Measurements from ENCODE around the gene PSMD11. TPM values are rescaled to one million over a fixed set of nuclear protein-coding genes. Genes with fewer than 3 reads are reported as not detected.

The PSMD11 gene
- total RNA-seq, 1 donor from 2014 or later: 130 TPM

DNA sequence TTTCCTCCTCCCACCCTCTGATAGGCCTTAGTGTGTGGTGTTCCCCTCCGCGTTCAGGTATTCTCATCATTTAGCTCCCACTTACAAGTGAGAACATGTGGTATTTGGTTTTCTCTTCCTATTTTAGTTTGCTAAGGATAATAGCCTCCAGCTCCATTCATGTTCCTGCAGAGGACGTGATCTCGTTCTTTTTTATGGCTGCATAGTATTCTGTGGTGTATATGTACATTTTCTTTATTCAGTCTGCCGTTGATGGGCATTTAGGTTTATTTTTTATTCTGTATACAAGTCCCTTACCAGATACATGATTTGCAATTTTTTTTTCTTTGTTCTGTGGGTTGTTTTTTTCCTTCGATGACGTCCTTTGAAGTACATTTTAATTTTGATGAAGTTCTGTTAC, 23.6 kb downstream of the PSMD11 start:
- DNase-seq: no peak

DNA sequence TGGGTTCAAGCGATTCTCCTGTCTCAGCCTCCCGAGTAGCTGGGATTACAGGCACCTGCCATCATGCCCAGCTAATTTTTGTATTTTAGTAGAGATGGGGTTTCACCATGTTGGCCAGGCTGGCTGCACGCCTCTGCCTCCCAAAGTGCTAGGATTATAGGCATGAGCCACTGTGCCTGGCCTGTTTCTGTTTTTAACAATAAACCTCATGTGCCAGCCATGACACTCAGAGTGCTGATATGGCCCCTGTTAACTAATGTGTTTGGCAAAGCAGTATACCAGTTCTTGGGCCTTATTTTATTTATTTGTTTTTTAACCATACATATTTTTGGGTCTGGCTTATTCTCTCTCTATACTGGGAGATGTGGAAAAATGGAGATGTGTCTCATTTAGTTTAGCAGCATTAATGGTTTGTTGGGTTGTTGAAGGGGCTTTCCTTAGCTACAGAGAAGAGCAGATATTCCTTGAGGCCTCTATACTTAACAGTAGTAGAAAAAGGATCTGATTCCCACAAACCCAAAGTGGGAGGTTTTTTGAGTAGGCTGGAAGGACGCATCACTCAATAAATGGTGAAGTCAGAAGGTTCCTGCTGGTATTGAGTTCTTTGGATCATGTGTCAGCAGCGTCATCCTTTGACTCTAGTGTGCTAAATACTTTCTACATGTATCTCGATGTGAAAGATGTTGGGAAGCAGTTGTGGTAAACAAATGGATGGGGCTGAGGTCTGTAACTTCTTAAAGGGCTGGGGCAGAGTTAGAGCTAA, 26.3 kb downstream of the PSMD11 start:
- no peak for DNase-seq

DNA sequence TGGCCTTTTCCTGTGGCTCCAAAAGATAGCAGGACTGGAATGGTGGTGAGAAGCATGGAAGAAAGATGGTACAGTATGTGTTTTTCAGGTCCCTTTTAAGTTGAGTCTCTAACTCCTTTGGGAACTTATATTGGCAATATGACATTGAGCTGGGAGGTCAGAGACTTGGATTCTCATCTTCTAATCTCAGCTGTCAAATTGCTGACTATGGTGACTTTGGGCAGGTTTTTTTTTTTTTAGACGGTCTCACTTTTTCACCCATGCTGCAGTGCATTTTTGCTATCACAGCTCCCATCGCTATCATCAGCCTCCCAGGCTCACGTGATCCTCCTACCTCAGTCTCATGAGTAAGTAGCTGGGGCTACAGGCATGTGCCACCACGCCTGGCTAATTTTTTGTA, 27.3 kb downstream of the PSMD11 start:
- DNase-seq: no peak

DNA sequence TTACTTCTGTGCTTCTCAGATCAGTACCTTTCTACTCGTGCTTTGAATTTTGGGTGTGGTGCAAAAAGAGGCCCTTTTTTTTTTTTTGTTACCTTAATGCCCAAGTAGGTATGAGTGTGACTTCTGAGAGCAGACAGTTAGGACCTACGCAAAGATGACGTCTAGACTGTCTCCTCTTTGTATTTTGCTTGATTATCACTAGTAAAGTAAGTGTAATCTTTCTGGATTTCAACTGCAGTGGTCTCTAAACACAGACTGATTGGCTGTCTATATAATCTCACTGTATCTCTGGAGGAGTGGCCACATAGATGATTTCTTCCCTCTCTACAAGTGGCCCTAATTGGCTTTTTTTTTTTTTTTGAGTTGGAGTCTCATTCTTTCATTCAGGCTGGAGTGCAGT, 30.9 kb downstream of the PSMD11 start:
- DNase-seq: no peak

DNA sequence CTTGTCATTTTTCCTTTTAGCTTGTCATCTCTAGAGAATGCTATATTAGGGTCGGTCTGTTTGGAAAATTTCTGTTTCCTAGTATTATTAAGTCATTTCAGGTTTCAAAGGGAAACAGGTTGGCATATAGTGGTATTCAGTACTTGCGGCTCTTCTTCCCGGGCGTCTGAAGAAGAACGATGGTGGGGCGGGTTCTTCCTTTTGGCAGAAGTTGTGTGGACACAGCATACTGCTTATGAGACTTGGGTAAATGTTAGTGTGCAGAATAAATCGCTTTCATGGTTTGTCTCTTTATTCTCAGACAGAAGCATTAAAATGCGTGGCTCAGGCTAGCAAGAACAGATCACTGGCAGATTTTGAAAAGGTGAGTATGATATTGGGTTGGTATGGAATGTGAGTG, 32.9 kb downstream of the PSMD11 start:
- DNase-seq: no peak

DNA sequence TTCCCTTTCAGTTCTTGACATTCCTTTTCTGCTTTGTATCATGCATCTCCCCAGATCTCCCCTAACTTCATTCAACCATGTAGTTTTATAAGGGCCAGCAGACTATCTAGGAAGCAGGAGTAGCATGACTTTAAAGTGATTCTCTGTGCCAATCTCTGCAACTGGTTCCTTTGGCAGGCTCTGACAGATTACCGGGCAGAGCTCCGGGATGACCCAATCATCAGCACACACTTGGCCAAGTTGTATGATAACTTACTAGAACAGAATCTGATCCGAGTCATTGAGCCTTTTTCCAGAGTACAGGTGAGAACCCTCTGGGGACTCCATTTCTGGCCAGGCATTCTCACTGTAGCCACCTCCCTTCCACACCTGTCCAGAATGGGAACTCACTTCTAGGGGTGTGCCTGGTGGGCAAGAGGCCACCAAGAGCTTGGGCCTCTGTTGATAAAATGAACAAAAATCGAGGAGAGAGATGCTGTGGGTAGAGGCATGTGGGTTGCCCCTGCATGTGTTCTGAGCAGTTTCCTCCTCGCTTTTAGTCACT, 34.8 kb downstream of the PSMD11 start:
- no peak for DNase-seq

DNA sequence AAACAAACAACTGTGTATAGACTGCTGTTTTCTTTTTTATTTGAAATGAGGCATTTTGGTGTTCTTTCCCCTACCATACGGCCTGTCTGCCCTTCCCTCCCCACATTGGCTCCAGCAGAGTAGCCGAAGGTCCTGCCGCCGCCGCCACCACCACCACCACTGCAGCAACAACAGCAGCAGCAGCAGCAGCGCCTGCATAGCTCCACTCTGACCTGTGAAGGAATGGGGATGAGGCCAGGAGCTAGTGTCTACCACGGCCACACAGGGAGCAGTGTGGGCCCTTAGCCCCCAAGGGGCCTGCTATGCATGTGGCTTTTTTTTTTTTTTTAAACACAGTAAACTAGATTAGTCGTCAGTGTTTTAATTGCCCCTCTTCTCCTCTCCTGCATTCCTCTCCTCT, 36.9 kb downstream of the PSMD11 start:
- no peak for DNase-seq

DNA sequence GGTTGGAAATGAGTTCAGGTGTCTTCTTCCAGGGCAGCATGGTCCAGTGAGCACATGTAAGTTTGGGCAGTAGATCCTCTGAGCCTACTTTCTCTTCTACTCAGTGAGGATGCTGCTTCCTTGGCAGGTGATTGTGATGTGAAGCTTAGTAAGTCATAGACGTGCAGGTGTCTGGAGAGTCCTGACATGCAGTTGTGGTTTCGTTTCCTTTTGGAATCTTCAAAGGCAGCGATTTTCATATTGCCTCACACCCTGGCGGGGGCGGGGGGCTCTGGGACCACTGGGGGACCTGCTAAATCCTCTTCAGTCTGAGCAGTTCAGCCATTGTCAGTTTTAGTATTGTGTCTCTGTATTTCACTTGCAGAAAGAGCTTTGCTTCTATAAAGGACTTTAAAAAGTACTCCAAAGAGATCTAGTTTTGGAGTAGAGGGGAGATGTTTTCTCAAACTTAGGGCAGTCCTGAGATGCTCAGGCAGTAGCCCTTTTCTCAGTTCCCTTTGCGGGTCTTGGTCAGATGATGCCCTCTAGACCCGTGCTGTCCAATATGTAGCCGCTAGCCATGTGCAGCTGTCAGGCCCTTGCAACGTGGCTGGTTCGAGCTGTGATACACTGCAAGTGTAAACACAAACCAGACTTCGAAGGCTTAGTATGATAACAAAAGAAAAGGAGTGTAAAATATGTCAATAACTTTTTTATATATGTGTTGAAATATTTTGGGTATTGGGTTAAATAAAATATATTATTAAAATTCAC, 38.4 kb downstream of the PSMD11 start:
- no peak for DNase-seq

DNA sequence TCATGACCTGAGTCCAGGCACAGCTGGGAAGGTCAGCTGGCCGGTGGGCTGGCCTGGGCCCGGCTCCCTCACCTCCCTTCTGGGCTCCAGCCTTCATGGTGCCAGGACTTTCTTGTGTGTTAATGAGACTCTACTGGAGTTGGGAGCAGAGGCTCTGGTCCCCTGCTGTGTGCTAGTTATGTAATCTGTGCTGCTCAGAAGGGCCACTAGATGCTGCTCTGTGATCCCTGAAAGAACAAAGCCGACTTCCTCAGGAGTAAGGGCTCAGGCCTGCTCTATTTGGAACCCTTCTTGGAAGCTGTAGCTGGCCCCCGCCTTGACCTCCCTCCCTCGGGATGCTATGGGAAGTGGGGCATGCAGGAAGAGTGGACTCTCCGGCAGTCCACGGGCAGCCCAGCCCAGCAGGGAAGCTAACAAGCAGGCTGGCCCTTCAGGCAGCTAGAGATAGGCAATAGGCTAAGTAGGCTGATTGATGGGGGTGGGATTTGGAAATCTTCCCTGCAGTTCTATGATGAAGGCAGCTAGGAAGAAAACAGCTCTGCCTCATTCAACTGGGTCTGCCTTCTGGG, 39.2 kb downstream of the PSMD11 start:
- peak; percentile 87 for DNase-seq

DNA sequence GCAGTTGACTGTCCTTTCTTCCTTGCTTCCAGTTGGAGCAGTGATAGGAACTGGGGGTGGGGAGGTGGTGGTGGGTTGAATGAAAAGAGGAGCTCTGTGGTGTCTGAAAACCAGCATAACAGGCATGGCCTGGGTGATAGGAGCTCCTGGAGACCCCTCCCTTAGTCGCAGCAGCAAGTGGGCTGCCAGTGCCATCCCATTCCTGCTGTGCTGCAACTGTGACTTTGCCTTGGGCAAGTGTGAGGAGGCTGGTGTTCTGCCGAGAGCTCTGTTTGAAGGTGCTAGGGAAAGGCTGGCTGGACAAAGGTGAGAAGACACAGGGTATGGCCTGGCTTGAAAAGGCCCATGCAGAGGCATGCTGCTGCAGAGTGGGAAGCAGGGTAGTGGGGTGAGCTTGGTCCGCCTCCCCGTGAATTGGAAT, 39.7 kb downstream of the PSMD11 start:
- DNase-seq: no peak

DNA sequence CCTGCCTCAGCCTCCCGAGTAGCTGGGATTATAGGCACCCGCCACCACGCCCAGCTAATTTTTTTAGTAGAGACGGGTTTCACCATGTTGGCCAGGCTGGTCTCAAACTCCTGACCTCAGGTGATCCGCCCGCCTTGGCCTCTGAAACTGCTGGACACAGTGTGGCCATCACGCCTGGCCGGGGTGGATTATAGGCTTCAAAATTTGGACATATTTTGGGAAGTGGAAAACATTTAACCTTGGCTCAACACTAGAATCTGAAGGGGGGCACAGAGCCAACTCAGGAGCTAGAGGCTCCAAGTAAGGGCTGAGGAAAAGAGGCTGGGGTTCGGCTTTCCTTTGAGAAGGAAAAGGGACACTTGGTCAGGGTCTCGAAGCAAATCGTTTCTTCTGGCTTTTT, 40.3 kb downstream of the PSMD11 start:
- no peak for DNase-seq

DNA sequence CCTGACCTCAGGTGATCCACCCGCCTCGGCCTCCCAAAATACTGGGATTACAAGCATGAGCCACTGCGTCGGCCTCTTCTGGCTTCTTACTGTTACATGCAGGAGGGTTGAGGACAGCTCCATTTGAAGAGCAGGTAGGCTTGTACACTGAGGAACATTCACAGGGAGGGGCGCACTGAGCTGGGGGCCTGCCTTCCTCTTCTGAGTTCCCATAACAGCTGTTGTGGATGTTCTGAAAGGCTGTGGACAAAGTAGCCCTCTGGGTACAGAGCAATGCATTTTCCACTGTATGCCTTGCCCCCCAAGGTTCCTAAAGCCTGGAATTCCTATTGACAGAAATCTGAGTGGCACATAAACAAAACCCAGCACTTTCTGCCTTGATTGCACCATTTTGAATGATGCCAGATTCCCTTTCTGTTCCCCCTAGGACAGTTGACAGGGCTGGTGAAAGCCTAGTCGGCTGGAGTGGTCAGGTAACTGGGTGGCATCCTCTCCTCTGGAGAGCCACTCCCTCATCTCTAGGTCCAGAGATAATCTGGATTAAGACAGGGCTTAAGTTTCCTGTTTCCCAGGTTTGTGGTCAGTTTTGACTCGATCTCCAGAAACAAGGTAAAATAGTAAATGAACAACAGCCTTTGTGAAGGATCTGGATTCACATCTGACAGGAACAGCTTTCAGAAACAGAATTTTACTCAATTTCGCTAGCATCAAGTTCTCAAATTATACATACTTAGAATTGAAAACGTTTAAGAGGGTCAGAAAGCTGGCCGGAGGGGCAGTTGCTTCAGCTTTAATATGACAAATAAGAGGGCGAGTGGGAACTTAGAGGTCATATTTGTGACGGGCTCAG, 41.2 kb downstream of the PSMD11 start:
- DNase-seq: no peak

DNA sequence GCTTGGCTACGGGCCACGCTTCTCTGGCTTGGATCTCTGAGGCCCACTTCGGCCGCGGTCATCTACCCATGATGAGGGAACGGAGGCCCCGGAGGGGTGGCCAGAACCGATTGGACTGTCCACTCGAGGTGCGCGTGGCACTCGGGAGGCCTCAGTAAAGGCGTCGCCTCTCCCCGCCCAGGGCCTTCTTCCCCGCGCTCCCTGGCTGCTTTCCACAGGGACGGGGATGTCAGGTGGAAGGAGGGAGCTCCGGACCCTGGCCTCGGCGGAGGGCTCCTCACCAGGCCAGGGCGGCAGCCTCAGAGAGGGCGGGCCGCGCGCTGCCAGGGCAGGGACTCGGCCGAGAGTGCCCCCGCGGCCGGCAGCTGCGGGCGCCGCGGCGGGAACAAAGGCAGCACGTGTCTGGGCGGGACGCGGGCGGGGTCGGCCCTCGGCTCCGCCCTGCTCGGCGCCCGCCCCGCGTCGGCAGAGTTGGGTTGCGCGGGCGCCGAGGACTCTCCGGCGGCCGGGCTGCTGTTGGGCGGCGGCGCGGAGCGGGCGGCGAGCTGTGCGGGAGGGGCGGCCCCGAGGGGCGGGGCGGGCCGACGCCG, 41.9 kb downstream of the PSMD11 start:
- DNase-seq: peak; percentile 86

DNA sequence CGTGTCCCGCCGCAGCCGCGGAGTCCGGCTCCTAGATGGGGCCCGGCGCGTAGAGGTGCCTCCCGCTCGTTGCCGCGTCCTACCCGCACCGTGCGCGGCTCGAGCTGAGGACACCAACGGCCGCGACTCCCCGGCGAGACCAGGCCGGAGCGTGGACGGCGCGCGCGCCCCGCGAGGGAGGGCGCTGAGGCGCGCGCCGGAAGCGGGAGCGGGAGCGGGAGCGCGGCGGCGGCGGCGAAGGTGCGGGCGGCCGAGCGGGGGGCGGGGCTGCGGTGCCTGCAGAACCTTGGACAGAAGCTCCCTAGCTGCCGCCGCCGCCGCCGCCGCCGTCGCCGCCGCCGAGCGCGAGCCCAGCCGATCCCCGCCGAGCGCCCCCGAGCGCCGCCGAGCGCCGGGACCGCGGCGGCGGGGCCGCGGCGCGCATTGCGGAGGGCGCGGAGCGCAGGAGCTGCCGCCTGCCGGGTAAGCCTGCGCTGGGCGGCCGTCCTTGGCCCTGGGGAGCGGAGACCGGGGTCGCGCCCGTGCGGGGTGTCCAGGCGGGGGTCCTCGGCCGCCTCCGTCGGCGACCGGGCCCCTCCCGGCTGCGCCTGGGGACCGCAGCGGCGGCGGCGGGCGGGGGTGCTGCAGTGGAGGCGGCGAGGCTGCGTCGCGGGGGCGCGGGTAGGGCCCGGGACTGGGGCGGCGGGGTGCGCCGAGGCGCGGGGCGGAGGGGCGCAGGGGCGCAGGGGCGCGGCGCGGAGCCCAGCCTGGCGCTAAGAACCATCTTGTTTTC, 42.6 kb downstream of the PSMD11 start, which contains the start of gene CDK5R1:
TSS of gene CDK5R1 (plus strand) at position 293 of the 772 bp plus-strand sequence. CDS start 628 bp downstream, outside the sequence.
- DNase-seq: peak; percentile 79

DNA sequence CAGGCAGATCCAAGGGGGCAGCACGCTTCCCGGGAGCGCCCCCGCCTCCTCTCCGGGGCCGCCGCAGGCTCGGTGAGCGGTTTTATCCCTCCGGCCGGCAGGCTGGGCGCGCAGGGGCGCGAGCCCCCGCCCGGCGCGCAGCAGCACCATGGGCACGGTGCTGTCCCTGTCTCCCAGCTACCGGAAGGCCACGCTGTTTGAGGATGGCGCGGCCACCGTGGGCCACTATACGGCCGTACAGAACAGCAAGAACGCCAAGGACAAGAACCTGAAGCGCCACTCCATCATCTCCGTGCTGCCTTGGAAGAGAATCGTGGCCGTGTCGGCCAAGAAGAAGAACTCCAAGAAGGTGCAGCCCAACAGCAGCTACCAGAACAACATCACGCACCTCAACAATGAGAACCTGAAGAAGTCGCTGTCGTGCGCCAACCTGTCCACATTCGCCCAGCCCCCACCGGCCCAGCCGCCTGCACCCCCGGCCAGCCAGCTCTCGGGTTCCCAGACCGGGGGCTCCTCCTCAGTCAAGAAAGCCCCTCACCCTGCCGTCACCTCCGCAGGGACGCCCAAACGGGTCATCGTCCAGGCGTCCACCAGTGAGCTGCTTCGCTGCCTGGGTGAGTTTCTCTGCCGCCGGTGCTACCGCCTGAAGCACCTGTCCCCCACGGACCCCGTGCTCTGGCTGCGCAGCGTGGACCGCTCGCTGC, 43.3 kb downstream of the PSMD11 start:
- DNase-seq: peak; percentile 35

DNA sequence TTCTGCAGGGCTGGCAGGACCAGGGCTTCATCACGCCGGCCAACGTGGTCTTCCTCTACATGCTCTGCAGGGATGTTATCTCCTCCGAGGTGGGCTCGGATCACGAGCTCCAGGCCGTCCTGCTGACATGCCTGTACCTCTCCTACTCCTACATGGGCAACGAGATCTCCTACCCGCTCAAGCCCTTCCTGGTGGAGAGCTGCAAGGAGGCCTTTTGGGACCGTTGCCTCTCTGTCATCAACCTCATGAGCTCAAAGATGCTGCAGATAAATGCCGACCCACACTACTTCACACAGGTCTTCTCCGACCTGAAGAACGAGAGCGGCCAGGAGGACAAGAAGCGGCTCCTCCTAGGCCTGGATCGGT, 43.9 kb downstream of the PSMD11 start:
- no peak for DNase-seq

DNA sequence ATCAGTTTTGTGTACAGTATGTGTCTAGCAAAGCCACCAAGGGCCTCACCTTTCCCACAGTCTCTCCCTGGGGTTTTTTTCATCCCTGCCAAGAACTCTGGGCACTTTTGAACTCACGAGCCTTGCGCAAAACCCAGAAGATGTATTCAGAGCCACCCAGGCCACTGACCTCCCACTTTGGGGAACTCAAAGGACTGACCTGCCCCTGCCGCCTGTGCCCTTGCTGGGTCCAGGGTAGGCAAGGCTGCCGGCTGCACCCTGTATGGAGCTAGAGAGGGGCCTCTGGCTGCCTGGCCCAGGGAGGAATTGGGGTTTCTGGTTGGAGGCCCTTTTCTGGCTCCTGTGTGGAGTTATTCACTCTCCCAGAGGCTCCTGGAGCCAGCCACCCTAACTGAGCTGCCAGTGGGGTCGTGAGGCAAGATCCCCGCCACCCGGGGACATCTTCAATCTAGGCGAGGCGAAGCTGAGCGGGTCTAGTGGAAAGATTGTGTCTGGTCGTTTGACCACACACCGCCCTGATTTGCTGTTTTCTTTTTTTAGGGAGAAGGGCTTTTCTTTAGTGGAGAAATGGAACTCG, 44.4 kb downstream of the PSMD11 start:
- no peak for DNase-seq

DNA sequence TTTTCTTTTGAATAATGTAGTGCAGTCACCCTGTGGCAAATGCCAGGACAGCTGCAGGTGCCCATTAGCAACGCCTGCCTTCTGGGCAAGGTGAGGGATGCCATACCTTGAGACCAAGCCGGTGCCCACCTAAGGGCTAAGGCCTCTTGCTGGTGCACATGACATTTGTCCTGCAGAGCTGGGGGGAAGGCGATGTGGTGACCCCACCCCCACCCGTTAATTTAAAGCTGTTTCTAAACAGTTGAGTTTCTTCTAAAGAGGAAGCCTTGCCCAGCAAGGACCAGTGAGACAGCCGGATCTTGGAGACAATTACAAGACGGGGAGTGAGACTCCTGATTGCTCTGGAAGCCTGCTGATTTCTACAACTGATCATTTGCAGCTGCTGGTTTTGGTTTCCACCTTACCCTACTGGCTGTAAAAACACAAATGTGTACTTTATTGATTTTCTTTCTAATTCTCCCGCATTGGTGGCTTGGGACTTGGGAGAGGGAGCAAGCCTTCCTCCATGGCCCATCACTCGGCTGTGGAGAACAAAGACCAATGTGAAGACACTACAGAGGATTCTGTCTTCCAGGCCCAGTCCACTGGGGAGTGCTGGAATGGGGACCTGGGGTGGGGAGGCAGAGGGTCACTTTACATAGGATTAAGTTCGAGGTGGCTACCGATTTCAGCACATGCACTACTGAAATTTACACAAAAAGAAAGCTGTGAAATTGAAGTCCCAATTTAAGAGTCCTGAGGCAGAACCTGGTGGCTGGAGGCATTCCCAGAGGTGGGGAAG, 45.2 kb downstream of the PSMD11 start:
- DNase-seq: no peak

DNA sequence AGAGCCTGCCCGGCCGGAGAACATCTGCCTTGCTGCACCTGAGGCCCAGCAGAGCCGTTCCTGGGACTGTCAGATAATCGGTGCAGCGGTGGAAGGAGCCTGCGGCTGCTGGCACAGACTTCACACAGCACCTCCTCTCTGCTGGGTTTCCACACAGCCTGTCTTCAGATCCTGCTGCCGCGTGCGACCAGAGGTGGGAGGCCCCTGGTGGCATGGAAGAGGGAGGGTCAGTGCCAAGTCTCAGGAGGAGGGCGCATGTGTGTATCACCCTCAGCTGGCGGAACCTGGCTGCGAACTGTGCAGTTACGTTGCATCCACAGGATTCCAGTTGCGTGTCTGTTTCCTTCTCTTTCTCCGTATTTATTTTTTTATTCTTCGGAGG, 45.8 kb downstream of the PSMD11 start:
- no peak for DNase-seq
